GM19324 (cell line): ENCODE measurements around the gene SH2D5.
"Not testable (repeated sequence)": the region's sequence is repeated elsewhere in the genome, so short reads cannot be mapped to it uniquely, and the experiment has no call there.

Experiments used
- ATAC-seq: cut with Tn5 transposase; IDR thresholded peaks from one replicate; pipeline ENCODE4 v1.9.1; 2021; ENCODE audit warnings: mild to moderate bottlenecking, moderate library complexity; ENCODE audit not compliant: unreplicated experiment, low FRiP score

The SH2D5 gene

GRCh38 chr1:20698195-20698910 is 34.1 kb downstream of the SH2D5 start:
- no peak for ATAC-seq

- no peak for ATAC-seq
These were observed 34.9 kb downstream of the SH2D5 start for GRCh38 chr1:20697563-20697962.

GRCh38 chr1:20696397-20697333 is 35.8 kb downstream of the SH2D5 start:
- ATAC-seq = peak; percentile 65

- ATAC-seq = no peak
These were observed 37.0 kb downstream of the SH2D5 start for GRCh38 chr1:20695515-20695914.

- ATAC-seq = no peak
These were observed 38.9 kb downstream of the SH2D5 start for GRCh38 chr1:20693623-20694022.

- ATAC-seq = no peak
These were observed 40.6 kb downstream of the SH2D5 start for GRCh38 chr1:20691872-20692271.

GRCh38 chr1:20689645-20690056 is 42.9 kb downstream of the SH2D5 start:
- no peak for ATAC-seq

GRCh38 chr1:20686883-20687725 is 45.4 kb downstream of the SH2D5 start:
- no peak for ATAC-seq

GRCh38 chr1:20685741-20686140 is 46.8 kb downstream of the SH2D5 start:
- no peak for ATAC-seq

- no peak for ATAC-seq
These were observed 47.3 kb downstream of the SH2D5 start for GRCh38 chr1:20685099-20685662.

- ATAC-seq = no peak
These were observed 47.9 kb downstream of the SH2D5 start for GRCh38 chr1:20684651-20685050.

GRCh38 chr1:20684050-20684620 is 48.4 kb downstream of the SH2D5 start:
- no peak for ATAC-seq

GRCh38 chr1:20683614-20684013 is 48.9 kb downstream of the SH2D5 start:
- no peak for ATAC-seq

GRCh38 chr1:20682571-20683236 is 49.8 kb downstream of the SH2D5 start:
- no peak for ATAC-seq

- ATAC-seq = no peak
These were observed 50.5 kb downstream of the SH2D5 start for GRCh38 chr1:20681999-20682398.

GRCh38 chr1:20680269-20680668 is 52.2 kb downstream of the SH2D5 start:
- no peak for ATAC-seq

- ATAC-seq = peak; percentile 53
These were observed 53.9 kb downstream of the SH2D5 start for GRCh38 chr1:20678599-20678998.

GRCh38 chr1:20673626-20674025 is 58.9 kb downstream of the SH2D5 start:
- ATAC-seq = not testable (repeated sequence)

GRCh38 chr1:20672265-20672632 is 60.3 kb downstream of the SH2D5 start:
- ATAC-seq = no peak

- ATAC-seq = no peak
These were observed 61.6 kb downstream of the SH2D5 start for GRCh38 chr1:20670936-20671335.
